ENCODE data around the gene MYT1.

The MYT1 gene

GRCh38 chr20:64220891-64221527 is 56.8 kb downstream of the MYT1 start:
- no peak overlapping the region for H3K4me3 ChIP-seq (ENCODE audit: low read depth, low read length)
- TF ChIP-seq CTCF (IDR thresholded peaks at IDR 0.05; ENCODE audit: low read depth, low read length): no peak

GRCh38 chr20:64222291-64222735 is 58.1 kb downstream of the MYT1 start:
- no peak for TF ChIP-seq CTCF (IDR thresholded peaks at IDR 0.05; ENCODE audit: low read depth, low read length)
- H3K4me3 ChIP-seq (ENCODE audit: low read depth, low read length): no peak overlapping the region

- no peak overlapping the region for H3K4me3 ChIP-seq (ENCODE audit: low read depth, low read length)
- no peak for TF ChIP-seq CTCF (IDR thresholded peaks at IDR 0.05; ENCODE audit: low read depth, low read length)
These were observed 58.7 kb downstream of the MYT1 start for GRCh38 chr20:64222851-64223525.

- no peak overlapping the region for H3K4me3 ChIP-seq (ENCODE audit: low read depth, low read length)
- TF ChIP-seq CTCF (IDR thresholded peaks at IDR 0.05; ENCODE audit: low read depth, low read length): 0 out of 2 replicates have a peak, but pooled peaks have one; percentile 9
These were observed 59.3 kb downstream of the MYT1 start for GRCh38 chr20:64223526-64224067.

- H3K4me3 ChIP-seq (ENCODE audit: low read depth, low read length): no peak overlapping the region
- no peak for TF ChIP-seq CTCF (IDR thresholded peaks at IDR 0.05; ENCODE audit: low read depth, low read length)
These were observed 60.3 kb downstream of the MYT1 start for GRCh38 chr20:64224351-64225170.

- no peak for TF ChIP-seq CTCF (IDR thresholded peaks at IDR 0.05; ENCODE audit: low read depth, low read length)
These were observed 60.9 kb downstream of the MYT1 start for GRCh38 chr20:64225171-64225595.

More at GRCh38 chr20:64225171-64225595, 60.9 kb downstream of the MYT1 start:
- no peak overlapping the region for H3K4me3 ChIP-seq (ENCODE audit: low read depth, low read length)
